IPS-18c (cell line): ENCODE results near the gene SLC2A9.
"Not testable (repeated sequence)": the region's sequence is repeated elsewhere in the genome, so short reads cannot be mapped to it uniquely, and the experiment has no call there.

ENCODE experiments used
- H3K4me3 ChIP-seq: 2 replicates; pipeline ENCODE4 v1.7.0; 2013; ENCODE audit warnings: low read depth, mild to moderate bottlenecking, low read length, moderate library complexity; ENCODE audit not compliant: insufficient read depth
- H3K9me3 ChIP-seq: one replicate; pipeline ENCODE4 v1.6.1; 2013; ENCODE audit warnings: mild to moderate bottlenecking, low read length, moderate library complexity; ENCODE audit not compliant: control insufficient read depth, insufficient read depth

SLC2A9 gene

DNA sequence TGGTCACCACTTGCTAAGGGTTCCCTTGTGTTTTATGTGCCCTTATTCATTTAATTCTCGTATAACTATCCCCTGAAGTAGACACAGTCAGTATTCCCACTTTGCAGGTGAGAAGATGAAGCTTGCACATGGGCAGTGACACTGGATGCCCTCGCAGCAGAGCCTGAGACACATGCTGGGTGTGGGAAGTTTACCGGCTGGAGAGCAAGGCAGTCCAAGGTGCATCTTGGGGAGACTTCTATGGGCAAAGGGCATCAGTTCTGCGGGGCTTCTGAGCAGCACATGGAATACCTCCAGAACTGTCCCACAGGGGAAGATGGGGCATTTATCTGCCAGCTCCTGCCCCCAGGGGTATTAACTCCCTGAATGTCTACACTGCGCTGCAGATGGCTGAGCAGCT lies 92.2 kb downstream of the SLC2A9 start:
- H3K9me3 ChIP-seq: no peaks in the 10 kb centered on the region

DNA sequence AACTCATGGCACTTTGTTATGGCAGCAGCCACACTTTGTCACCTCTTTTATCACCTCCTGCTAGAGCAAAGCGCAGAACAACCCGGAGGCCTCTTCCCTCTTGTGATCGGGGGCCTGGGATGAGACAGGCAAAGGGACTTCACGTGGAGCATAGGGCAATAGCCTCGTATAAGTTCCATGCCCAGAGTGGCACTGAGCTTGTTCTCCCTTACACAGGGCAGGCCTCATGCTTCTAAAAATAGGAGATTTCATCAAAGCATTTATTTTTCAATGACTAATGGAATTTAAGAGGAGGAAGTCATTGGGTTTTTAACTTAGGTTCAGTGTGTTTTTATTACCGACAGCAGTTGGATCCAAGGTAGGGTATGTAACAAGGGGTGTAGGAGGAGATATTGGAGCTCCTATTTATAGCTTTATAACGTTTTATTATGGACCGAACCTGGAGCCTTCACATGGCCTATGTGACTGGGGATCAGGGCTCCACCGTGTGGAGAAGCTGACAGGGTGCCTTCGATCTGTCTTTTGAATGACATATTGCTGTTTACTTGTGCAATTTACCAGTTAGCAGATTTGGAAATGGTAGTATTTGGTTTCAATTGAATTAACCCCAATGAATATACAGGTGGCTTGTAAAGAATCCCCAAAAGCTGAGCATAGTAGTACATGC lies 93.8 kb downstream of the SLC2A9 start:
- Histone ChIP-seq H3K9me3 (no peaks in the 10 kb centered on the region), H3K4me3 (no peak overlapping the region)

More for the DNA sequence above, 92.2 kb downstream of the SLC2A9 start:
- no peak overlapping the region for H3K4me3 ChIP-seq

DNA sequence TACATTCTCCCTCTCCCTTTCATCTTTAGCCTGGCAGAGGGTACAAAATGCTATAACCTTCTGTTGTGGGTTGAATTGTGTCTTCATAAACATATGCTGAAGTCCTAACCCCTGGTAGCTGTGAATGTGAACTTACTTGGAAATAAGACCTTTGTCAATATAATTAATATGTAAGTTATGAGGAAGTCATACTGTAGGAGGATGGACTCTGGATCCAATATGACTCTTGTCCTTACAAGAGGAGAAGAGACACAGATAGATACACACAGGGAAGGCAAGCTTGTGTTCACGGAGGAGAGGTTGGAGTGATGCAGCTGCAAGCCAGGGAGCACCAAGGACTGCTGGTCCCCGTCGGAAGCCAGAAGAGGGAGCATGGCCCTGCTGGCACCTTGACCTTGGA lies 94.7 kb downstream of the SLC2A9 start:
- Histone ChIP-seq H3K4me3 (no peak overlapping the region), H3K9me3 (no peaks in the 10 kb centered on the region)

DNA sequence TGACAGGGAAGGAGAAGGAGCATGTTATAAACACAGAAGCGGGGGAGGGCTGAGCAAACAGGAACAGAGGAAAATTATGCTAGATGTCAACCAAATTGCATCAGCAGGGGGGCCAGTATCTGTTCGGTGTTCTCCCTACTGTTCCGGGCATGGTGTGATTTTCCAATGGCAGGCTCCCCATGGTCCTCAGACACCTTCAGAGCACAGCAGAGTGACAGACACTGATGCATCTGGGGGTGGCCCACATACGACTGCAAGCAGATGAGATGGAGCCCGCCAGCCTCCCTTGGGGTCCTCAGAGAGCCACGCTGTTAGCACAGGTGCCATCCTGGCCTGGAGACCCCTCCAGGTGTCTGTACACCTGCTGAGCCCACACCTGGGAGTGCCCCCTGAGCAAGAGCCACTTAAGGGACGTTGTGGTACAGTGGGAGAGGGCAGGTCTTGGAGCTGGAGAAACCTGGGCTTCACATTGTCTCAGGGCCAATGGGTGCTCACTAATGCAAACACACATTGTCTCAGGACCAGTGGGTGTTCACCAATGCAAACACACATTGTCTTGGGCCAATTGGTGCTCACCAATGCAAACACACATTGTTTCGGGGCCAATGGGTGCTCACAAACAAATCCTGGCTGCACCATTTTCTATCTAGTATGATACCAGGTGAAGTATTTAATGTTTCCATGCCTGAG lies 95.4 kb downstream of the SLC2A9 start:
- Histone ChIP-seq H3K4me3 (no peak overlapping the region), H3K9me3 (no peaks in the 10 kb centered on the region)

DNA sequence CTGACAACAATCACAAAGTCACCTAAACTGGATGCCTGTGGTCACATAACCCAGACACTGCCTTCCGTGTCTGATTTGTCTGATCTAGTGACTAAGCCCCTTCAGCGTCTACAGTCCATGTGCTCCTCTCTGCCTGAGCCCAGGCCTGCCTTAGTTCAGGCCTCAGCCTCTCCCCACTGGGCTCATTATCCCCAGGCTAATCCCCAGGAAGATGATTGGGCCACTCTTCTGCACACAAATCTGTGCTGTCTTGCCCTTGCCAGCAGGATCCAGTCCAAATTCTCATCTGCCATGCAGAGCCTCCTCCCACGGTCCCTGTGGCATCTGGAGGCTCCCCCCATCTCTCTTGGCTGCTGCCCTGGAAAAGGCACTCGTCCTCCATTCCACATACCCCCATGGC lies 96.5 kb downstream of the SLC2A9 start:
- H3K4me3 ChIP-seq: no peak overlapping the region
- no peaks in the 10 kb centered on the region for H3K9me3 ChIP-seq

- Histone ChIP-seq H3K9me3 (no peaks in the 10 kb centered on the region), H3K4me3 (no peak overlapping the region)
Measured at GRCh38 chr4:9923195-9923812, 98.0 kb downstream of the SLC2A9 start.

DNA sequence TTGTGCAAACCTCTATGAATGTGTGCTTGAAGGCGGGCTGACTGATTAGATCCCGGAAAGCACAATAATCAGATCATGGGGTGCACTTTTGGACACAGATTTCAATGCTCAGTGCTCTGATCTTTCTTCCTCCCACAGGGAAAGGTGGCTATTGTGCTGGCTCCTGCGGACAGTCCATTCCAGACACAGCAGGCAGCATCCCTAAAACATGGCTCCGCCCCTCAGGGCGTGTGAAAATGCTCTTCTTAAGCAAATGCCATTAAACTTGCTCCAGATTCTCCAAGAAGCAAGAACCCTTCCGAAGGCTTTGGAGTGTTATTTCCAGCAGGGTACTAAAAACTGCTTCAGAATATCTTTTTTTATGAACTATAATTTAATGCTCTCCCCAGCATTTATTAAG lies 100.0 kb downstream of the SLC2A9 start:
- Histone ChIP-seq H3K9me3 (no peaks in the 10 kb centered on the region), H3K4me3 (no peak overlapping the region)

DNA sequence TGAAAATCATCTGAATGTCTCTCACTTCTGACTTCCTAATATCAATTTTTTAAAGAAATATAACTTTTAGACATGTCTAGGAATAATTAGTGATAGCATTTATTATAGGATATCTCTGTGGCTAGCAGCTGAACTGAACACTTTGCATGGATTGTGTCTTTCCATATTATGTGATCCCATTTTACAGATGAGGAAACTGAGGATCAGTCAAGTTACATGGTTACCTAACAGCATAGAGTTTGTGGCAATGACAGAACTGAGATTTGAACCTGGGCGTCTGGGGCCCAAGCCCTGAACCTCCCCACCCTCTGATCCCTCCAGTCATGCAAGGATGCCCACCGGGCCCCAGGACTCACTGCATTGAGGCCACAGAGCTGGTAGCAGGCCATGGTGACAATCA lies 101.3 kb downstream of the SLC2A9 start:
- Histone ChIP-seq H3K9me3 (no peaks in the 10 kb centered on the region), H3K4me3 (no peak overlapping the region)

DNA sequence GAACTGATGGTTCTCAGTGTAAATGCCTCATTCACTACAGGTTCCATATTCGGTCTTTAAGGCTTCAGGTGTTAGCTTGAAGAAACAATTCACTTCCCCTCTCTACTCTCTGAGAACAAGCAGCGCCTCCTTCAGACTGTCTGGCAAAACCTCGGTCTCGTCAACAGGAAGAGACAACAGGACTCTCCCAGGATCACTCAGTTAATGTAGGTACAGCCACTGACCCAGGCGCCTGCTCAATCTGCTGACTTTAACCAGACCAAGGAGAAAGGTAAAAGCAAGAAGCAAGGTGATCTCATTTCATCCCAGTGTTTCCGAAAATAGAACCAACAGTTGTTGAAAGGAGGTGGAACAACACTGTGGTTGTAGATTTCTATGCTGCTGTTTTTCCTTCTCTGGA lies 102.2 kb downstream of the SLC2A9 start:
- H3K4me3 ChIP-seq: no peak overlapping the region
- no peaks in the 10 kb centered on the region for H3K9me3 ChIP-seq

- no peaks in the 10 kb centered on the region for H3K9me3 ChIP-seq
- no peak overlapping the region for H3K4me3 ChIP-seq
Measured at GRCh38 chr4:9918484-9918883, 102.8 kb downstream of the SLC2A9 start.

GRCh38 chr4:9916937-9917336 lies 104.4 kb downstream of the SLC2A9 start:
- H3K9me3 ChIP-seq: no peaks in the 10 kb centered on the region
- no peak overlapping the region for H3K4me3 ChIP-seq

- no peak overlapping the region for H3K4me3 ChIP-seq
- no peaks in the 10 kb centered on the region for H3K9me3 ChIP-seq
Measured at GRCh38 chr4:9916346-9916745, 105.0 kb downstream of the SLC2A9 start.

DNA sequence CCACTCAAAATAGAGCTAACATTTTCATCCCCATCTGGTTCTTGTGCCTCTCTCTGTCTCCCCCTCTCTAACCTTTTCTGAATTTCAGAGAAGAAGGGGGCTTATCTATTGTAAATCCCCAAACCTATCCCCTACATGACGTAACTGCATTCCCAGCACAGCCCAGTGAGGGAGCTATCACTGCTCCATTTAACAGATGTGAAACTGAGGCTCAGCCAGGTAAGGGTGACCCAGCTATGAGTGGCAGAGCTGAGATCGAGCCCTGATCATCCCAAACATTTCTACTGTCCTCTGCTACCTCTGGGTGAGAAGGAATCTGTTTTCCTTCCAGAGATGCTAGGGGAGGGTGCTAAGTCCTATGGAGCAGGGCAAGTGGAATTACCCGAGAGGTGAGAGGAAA lies 107.5 kb downstream of the SLC2A9 start:
- no peaks in the 10 kb centered on the region for H3K9me3 ChIP-seq

GRCh38 chr4:9906996-9907395 lies 114.3 kb downstream of the SLC2A9 start:
- Histone ChIP-seq H3K4me3 (no peak overlapping the region), H3K9me3 (no peaks in the 10 kb centered on the region)

More for the DNA sequence above, 107.5 kb downstream of the SLC2A9 start:
- H3K4me3 ChIP-seq: no peak overlapping the region

DNA sequence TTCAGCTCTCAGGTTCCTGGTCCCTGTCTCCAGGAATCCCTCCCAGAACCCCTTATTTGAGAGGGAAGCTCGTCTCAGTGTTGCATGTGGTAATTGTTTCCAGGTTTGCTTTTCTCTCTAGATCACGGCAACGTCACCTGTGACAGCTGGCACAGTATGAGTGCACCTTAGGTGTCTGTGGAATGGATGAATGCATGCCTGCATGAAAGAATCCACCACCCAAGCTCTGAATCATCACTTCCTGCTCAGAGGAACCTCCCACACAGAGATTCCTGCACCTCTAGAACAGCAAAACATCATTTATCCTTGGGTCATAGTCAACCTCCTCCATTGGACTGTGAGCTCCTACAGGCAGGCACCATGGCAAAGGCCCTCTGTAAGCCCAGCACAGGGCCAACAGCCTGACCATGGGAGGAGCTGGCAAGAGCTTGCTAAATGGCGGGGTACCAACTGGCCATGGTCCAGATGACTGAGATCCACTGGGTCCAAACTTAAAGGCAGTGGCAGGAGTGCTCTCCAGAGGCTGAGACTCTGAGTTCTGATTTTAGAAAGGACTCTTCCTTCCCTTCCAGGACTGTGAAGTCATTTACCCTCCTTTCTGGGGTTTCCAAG lies 116.2 kb downstream of the SLC2A9 start:
- H3K4me3 ChIP-seq: no peak overlapping the region

GRCh38 chr4:9903317-9903716 lies 118.0 kb downstream of the SLC2A9 start:
- H3K9me3 ChIP-seq: peaks cover 3% of the 10 kb centered on the region

More for the DNA sequence above, 116.2 kb downstream of the SLC2A9 start:
- no peaks in the 10 kb centered on the region for H3K9me3 ChIP-seq

GRCh38 chr4:9901257-9901656 lies 120.0 kb downstream of the SLC2A9 start:
- Histone ChIP-seq H3K4me3 (no peak overlapping the region), H3K9me3 (peaks cover 3% of the 10 kb centered on the region)

More at GRCh38 chr4:9903317-9903716, 118.0 kb downstream of the SLC2A9 start:
- H3K4me3 ChIP-seq: no peak overlapping the region

DNA sequence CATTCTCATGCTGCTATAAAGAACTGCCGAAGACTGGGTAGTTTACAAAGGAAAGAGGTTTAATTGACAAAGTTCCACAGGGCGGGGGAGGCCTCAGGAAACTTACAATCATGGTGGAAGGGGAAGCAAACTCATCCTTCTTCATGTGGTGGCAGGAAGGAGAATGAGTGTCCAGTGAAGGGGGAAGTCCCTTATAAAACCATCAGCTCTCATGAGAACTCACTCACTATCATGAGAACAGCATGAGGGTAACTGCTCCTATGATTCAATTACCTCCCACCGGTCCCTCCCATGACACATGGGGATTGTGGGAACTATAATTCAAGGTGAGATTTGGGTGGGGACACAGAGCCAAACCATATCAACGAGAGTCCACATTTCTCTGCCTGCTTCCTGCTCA lies 120.7 kb downstream of the SLC2A9 start:
- H3K4me3 ChIP-seq, H3K9me3 ChIP-seq: not testable (repeated sequence)
